Heart right ventricle (tissue), 16 donors: ENCODE measurements around the gene PLEKHD1. TPM values are rescaled to one million over a fixed set of nuclear protein-coding genes. Genes with fewer than 3 reads are reported as not detected.

ENCODE experiments used
- ATAC-seq, 8 donors: fragments of 200-7000 bp; cut with Tn5 transposase; one replicate each; pipeline ENCODE4 v1.9.1; 2020; ENCODE audit warnings: mild to moderate bottlenecking in 8 of 8, moderate library complexity in 8 of 8, moderate number of reproducible peaks in 1 of 8
- DNase-seq, 2 donors: peaks; one replicate each; pipeline ENCODE4 v3.0.0-alpha.2; 2020
- H3K27ac ChIP-seq, 10 donors: fragments of 200-600 bp; sonication (generic) in 2 of 10; one replicate each; pipeline versions ENCODE4 v1.5.0 to v1.8.0; 2020 to 2022; ENCODE audit warnings: mild to moderate bottlenecking in 3 of 10
- H3K27me3 ChIP-seq, 7 donors: fragments of 200-600 bp; one replicate each; pipeline ENCODE4 v1.8.0; 2021 to 2022; ENCODE audit warnings: mild to moderate bottlenecking in 2 of 7
- H3K36me3 ChIP-seq, 9 donors: fragments of 200-600 bp; sonication (generic) in 1 of 9; one replicate each; pipeline versions ENCODE4 v1.5.0 to v1.8.0; 2020 to 2022; ENCODE audit warnings: mild to moderate bottlenecking in 2 of 9
- H3K4me1 ChIP-seq, 9 donors: fragments of 200-600 bp; sonication (generic) in 1 of 9; one replicate each; pipeline versions ENCODE4 v1.5.0 to v1.8.0; 2020 to 2022; ENCODE audit warnings: mild to moderate bottlenecking in 4 of 9
- H3K4me3 ChIP-seq, 10 donors: fragments of 200-600 bp; sonication (generic) in 2 of 10; one replicate each; pipeline versions ENCODE4 v1.5.0 to v1.8.0; 2020 to 2022; ENCODE audit warnings: mild to moderate bottlenecking in 7 of 10, moderate library complexity in 2 of 10
- H3K9me3 ChIP-seq, 11 donors: fragments of 200-600 bp in 10 of 11; sonication (generic) in 2 of 11; one replicate each; pipeline versions ENCODE4 v1.5.0 to v1.8.0; 2013 to 2022; ENCODE audit warnings: mild to moderate bottlenecking in 2 of 11, control low read depth in 1 of 11, moderate library complexity in 1 of 11
- CTCF ChIP-seq, 9 donors: fragments of 200-600 bp; sonication (generic) in 2 of 9; IDR thresholded peaks; one replicate each; pipeline versions ENCODE4 v1.5.0 to v1.8.0; 2021 to 2022; ENCODE audit warnings: antibody characterized with exemption in 9 of 9, mild to moderate bottlenecking in 5 of 9, moderate library complexity in 1 of 9
- WGBS, 2 donors: extraction: QIAGEN DNeasy Blood & Tissue Kit; methylation state at CpG; one replicate each; pipeline ENCODE4 v1.1.7; 2013; ENCODE audit warnings: inconsistent platforms in 1 of 2; 5-methylcytosine and 5-hydroxymethylcytosine counted together
- intact Hi-C, 10 donors: fragments of 100-400 bp; cut with DNase I; formaldehyde crosslinking; loops; one replicate each; pipeline versions ENCODE4 v1.11.1 to v1.14.2; 2022
- polyA plus RNA-seq, 2 donors: library from polyadenylated mRNA; stranded (reverse); fragments of 200-250 nt; gene quantifications; one replicate each; pipeline ENCODE4 v1.2.3, GENCODE V29; 2013
- total RNA-seq, 10 donors: library from RNA; stranded (reverse); fragmentation: NEBNext Ultra II Directional in 3 of 10; extraction: Animal tissue kit (Norgen Biotek cat#: 25700) in 3 of 10; gene quantifications; one replicate each; pipeline versions ENCODE4 v1.2.1 to v1.2.4, GENCODE V29; 2021 to 2023
- donor health status: Arrhythmogenic right ventricular cardiomyopathy.
- donor health status: ischemic (EF 13 %, LVEDD 7.1; RV severe dilation, severe dysfunction).
- donor health status: healthy with polysubstance abuse.
- donor health status: DM: no; HTN: yes; CAD: no.
- donor health status: DM: no; HTN: no; CAD: no.
- donor health status: ischemic (EF 25% LVEDD 6.9; RV normal size, moderate dysfunction).
- donor health status: ischemic (EF 25% LVEDD 5.7; RV mildly dilated, moderate dysfunction).
- donor health status: healthy.
- donor health status: DM: yes; HTN: yes; CAD: no.
- donor health status: Ischemic cardiomyopathy.
- donor health status: ischemic (EF 35%, LVEDD 5.7; RV mildly dilated, moderate dysfunction).
- donor health status: nonischemic (EF 11% LVEDD 7.7; RV severe dilation, severe dysfunction).
- donor health status: DM: yes; HTN: yes; CAD: no.
- donor health status: PGD.
- donor health status: ischemic (EF 29% LVEDD 5.4; RV normal size, mild dysfunction).
- donor health status: nonischemic (EF 23%, LVEDD 6.1; RV moderate dilation, normal function).

The PLEKHD1 gene
- total and polyA plus RNA-seq, 12 donors, result 0.01 to 0.23 (median 0.15) TPM; not detected in 2

GRCh38 chr14:69487226-69487625, 2.7 kb downstream of the PLEKHD1 start:
- Histone ChIP-seq H3K4me1 (peaks cover 0 to 20% (median 15%) of the 10 kb centered on the region in 9 donors), H3K27ac (no peak overlapping the region), H3K27me3 (peaks cover 9 to 57% (median 38%) of the 10 kb centered on the region in 7 donors), H3K9me3 (no peaks in the 10 kb centered on the region), H3K4me3 (no peak overlapping the region), H3K36me3 (no peaks in the 10 kb centered on the region)
- intact Hi-C loops, result no loop called here
- DNase-seq (no peak), ATAC-seq (no peak)
- 92 to 93% methylated on average over 4 of the region's 4 CpGs for WGBS, 2 donors
- TF ChIP-seq CTCF (IDR thresholded peaks at IDR 0.05), result no peak

DNA sequence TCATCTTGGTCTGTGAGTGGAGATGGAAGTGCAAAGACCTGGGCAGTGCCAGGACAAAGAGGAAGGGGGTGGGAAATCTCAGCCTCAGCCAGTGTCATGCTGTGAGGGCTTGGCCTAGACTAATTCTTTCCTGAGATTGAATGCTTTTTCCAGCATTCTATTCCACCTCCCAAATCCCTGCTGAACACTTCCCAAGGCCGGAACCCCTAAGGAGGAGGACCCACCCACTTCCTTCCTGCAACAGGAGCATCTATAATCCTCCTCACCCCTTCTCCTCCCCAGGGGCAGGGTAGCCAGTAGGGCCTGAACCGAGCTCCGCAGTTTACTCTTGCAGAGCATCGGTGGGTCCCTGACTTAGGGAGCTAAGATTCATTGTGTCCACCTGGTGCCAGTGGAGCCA, 3.2 kb downstream of the PLEKHD1 start:
- H3K27me3 ChIP-seq, result peaks cover 9 to 52% (median 36%) of the 10 kb centered on the region in 7 donors
- no peak for TF ChIP-seq CTCF (IDR thresholded peaks at IDR 0.05)
- no peaks in the 10 kb centered on the region for H3K36me3 ChIP-seq
- peaks cover 0 to 20% (median 15%) of the 10 kb centered on the region in 9 donors for H3K4me1 ChIP-seq
- H3K4me3 ChIP-seq, result no peak overlapping the region
- H3K9me3 ChIP-seq, result no peaks in the 10 kb centered on the region
- 61 to 63% methylated on average over 4 of the region's 4 CpGs for WGBS, 2 donors
- intact Hi-C loops, result no loop called here
- DNase-seq (no peak), ATAC-seq (no peak)
- H3K27ac ChIP-seq, result no peak overlapping the region

GRCh38 chr14:69489495-69489894, 5.0 kb downstream of the PLEKHD1 start:
- TF ChIP-seq CTCF (IDR thresholded peaks at IDR 0.05), result no peak
- no peak for ATAC-seq
- intact Hi-C loops, result no loop called here

DNA sequence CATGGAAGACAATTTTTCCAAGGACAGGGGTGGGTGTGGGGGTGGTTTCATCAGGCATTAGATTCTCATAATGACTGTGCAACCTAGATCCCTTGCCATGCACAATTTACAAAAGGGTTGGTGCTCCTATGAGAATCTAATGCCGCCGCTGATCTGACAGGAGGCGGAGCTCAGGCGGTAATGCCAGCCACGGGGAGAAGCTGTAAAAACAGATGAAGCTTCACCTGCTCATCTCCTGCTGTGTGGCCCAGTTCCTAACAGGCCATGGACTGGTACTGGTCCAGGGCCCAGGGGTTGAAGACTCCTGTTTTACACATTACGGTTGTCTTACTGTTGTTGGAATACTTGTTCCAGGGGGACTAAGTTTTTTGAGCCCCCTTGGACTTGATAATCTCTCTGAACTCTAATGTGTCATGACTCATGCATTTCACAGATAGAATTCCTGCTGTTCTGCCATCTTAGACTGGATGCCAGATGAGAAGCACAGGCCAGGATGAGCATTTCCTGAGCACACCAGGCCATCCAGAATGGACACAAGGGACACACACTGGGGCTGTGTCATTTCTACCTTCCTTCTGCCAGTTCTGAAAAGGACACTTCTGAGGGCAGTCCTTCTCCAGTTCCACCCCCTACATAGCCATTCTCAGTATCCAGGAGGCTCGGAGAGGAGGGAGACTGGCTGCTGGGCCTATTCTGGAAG, 5.8 kb downstream of the PLEKHD1 start:
- 83% methylated on average over 7 of the region's 7 CpGs for WGBS, 2 donors
- no peak overlapping the region for H3K27ac ChIP-seq
- DNase-seq (no peak), ATAC-seq (no peak)
- peaks cover 0 to under 1% (median 0%) of the 10 kb centered on the region in 9 donors for H3K4me1 ChIP-seq
- peaks cover 1 to 26% (median 15%) of the 10 kb centered on the region in 7 donors for H3K27me3 ChIP-seq
- H3K9me3 ChIP-seq, result no peaks in the 10 kb centered on the region
- intact Hi-C loops, result no loop called here
- no peak for TF ChIP-seq CTCF (IDR thresholded peaks at IDR 0.05)
- H3K4me3 ChIP-seq, result no peak overlapping the region
- H3K36me3 ChIP-seq, result no peaks in the 10 kb centered on the region

More at GRCh38 chr14:69489495-69489894, 5.0 kb downstream of the PLEKHD1 start:
- Histone ChIP-seq H3K27ac (no peak overlapping the region), H3K9me3 (no peaks in the 10 kb centered on the region), H3K4me3 (no peak overlapping the region), H3K4me1 (peaks cover 0 to 9% (median 5%) of the 10 kb centered on the region in 9 donors), H3K27me3 (peaks cover 9 to 35% (median 24%) of the 10 kb centered on the region in 7 donors), H3K36me3 (no peaks in the 10 kb centered on the region)
- no peak for DNase-seq
